Activated CD4-positive, alpha-beta T cell treated with anti-CD3 and anti-CD28 coated beads, Interleukin-2, amount 10 ng/mL, durations not matched to agents 24 days and 14 days (primary cell): ENCODE data around the gene SETDB1. TPM values are rescaled to one million over a fixed set of nuclear protein-coding genes. Genes with fewer than 3 reads are reported as not detected.
A peak's percentile ranks its signal among the peaks of the same experiment; 100 is the strongest.
"Not testable (repeated sequence)": the region's sequence is repeated elsewhere in the genome, so short reads cannot be mapped to it uniquely, and the experiment has no call there.

Experiments
- DNase-seq: peaks from one replicate; pipeline ENCODE4 v3.0.0; 2022
- H3K27ac Mint-ChIP-seq: one replicate; pipeline ENCODE4 v1.8.0; 2022; ENCODE audit warnings: mild to moderate bottlenecking, mixed read lengths
- H3K27me3 Mint-ChIP-seq: one replicate; pipeline ENCODE4 v1.8.0; 2022; ENCODE audit warnings: mixed read lengths
- H3K36me3 Mint-ChIP-seq: one replicate; pipeline ENCODE4 v1.8.0; 2022; ENCODE audit warnings: low read depth, mild to moderate bottlenecking, mixed read lengths
- H3K4me1 Mint-ChIP-seq: one replicate; pipeline ENCODE4 v1.8.0; 2021; ENCODE audit warnings: mixed read lengths
- H3K4me3 Mint-ChIP-seq: one replicate; pipeline ENCODE4 v1.8.0; 2022; ENCODE audit warnings: mild to moderate bottlenecking, moderate library complexity, mixed read lengths
- H3K9me3 Mint-ChIP-seq: one replicate; pipeline ENCODE4 v1.8.0; 2021; ENCODE audit warnings: mixed read lengths
- intact Hi-C: fragments of 100-400 bp; cut with micrococcal nuclease; formaldehyde crosslinking; loops from one replicate; pipeline ENCODE4 v1.15.1; 2023
- total RNA-seq: library from RNA; stranded (reverse); gene quantifications from 2 replicates; pipeline ENCODE4 v1.2.3, GENCODE V29; 2022

The SETDB1 gene
- total RNA-seq: 56.2 and 62.3 TPM in 2 replicates

DNA sequence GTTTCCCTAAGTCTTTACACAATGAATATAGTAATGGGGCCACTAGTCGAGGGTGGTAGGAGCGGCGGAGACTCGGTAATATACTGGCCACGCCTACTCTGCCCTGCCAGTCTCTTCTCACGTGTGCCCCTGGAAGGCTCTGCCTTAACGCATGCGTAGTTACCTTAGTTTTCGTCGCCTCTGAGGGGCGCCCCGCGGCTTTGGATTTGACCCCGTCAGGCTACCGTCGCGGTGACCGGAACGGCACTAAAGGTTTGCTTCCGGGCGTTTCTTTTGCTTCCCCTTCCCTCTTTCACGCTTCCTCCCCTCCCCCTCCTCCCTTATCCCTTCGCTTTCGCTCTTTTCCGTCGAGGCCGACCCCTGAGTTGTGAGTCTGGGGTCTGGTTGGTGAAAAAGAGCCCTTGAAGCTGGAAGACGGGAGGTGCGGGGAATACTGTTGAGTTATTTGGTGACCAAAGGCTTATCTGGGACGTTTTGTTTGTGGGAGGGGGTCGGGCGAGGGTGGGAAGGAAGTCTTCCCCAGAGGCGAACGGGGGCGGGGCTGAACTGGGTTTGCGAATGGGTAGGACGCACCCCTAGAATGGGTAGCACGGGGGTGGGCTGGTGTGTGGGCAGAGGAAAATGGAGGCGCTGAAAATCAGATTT is at the start of gene SETDB1:
Gene SETDB1 (plus strand): TSS at position 267 of the 645 bp plus-strand sequence. CDS start 1,352 bp downstream, outside the sequence.
- H3K4me3 Mint-ChIP-seq: peak within 1 kb of the TSS; percentile 93
- DNase-seq: peak; percentile 97
- intact Hi-C loops: loop anchor here (1.0 to 2.0 kb wide), 3 partner anchors 50 to 364 kb away; partner anchors contain the start of genes ARNT and ENSA
- H3K27ac Mint-ChIP-seq: peak within 1 kb of the TSS; percentile 97
- H3K27me3 Mint-ChIP-seq: no peaks in the 10 kb centered on the region
- no peaks in the 10 kb centered on the region for H3K9me3 Mint-ChIP-seq
- peaks cover 42% of the 10 kb centered on the region for H3K36me3 Mint-ChIP-seq
- H3K4me1 Mint-ChIP-seq: peaks cover 28% of the 10 kb centered on the region

DNA sequence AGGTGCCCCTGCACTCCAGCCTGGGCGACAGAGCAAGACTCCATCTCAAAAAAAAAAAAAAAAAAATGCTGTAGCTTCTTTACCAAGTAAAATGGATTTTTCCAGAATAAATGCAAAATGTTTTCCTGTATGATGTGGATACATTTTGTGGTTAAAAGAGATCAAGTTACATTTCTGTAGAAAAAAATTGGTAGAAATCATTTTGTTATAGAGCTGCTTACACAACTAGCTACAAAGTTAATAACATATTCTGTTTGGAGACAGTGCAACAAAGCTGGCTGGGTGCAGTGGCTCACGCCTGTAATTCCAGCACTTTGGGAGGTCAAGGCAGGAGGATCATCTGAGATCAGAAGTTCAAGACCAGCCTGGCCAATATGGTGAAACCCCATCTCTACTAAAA is 47.2 kb upstream of the SETDB1 start:
- not testable (repeated sequence) for DNase-seq, H3K27me3 Mint-ChIP-seq, H3K27ac Mint-ChIP-seq, H3K36me3 Mint-ChIP-seq, H3K4me3 Mint-ChIP-seq, H3K9me3 Mint-ChIP-seq
- intact Hi-C loops: loop anchor here (5.0 kb wide), 2 partner anchors 178 to 317 kb away; partner anchors contain the start of gene CDC42SE1
- H3K4me1 Mint-ChIP-seq: peaks cover 30% of the 10 kb centered on the region

DNA sequence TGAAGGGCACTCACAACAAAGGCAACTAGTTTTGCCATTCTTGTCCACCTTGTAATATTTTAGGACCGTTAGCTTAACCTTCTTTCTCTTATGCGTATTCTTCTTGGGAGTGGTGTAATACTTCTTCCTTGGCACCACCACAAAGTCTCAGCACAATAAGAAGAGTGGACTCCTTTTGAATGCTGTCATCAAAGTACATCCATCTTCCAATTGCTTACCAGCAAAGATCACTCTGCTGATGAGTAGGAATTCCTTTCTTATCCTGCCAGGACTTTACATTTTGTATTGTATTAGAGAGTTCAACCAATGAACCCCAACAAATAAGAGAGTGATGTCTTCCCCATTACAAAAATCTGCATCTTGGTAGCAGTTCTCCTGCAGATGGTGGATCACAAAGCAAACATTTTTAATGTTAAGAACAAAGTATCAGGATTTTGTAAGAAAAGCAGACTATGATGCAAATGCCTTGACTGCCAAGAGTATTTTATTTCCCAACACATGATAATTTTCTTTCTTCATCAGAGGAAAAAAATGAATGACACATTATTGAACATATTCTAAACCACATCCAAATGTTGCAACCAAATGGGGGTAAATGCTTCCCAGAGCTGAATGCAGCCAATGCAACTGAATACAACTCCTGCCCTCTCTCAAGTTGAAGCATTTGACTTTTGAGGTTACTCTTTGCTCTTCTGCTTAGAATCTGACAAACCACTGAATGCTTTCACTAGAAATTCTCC is 44.7 kb upstream of the SETDB1 start:
- no peak overlapping the region for H3K4me3 Mint-ChIP-seq
- no peak for DNase-seq
- H3K27me3 Mint-ChIP-seq: no peaks in the 10 kb centered on the region
- H3K36me3 Mint-ChIP-seq: no peaks in the 10 kb centered on the region
- no peak overlapping the region for H3K27ac Mint-ChIP-seq
- peaks cover 13% of the 10 kb centered on the region for H3K4me1 Mint-ChIP-seq
- intact Hi-C loops: no loop called here
- H3K9me3 Mint-ChIP-seq: no peaks in the 10 kb centered on the region

DNA sequence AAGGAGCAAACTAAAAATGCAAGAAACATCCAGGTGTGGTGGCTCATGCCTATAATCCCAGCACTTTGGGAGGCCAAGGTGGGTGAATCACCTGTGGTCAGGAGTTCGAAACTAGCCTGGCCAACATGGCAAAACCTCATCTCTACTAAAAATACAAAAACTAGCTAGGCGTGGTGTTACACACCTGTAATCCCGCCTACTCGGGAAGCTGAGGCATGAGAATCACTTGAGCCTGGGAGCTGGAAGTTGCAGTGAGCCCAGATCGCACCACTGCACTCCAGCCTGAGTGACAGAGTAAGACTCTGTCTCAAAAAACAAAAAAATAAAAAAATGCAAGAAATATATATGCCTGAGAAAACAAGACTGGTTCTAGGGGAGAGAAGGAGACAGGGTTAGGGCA is 43.0 kb upstream of the SETDB1 start:
- DNase-seq, H3K27me3 Mint-ChIP-seq: not testable (repeated sequence)
- peaks cover 12% of the 10 kb centered on the region for H3K4me1 Mint-ChIP-seq

DNA sequence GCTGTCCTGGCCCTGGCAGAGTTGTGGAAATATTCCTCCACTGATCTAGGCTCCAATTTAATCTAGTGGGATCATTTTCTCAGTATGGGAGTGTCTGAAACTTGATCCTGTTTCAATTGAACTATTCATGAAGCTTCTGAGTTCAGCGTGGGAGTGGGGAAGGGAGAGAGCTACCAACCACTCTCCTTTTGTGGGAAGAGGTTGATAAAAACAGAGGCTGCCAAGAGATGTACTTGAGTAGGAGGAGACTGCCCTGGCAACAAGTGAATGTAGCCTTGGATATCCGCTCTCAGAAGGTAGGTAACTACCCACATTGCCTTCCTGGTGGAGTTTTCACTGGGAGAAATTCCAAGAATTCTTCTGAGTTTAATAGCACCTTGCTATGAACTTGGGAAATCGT is 39.1 kb upstream of the SETDB1 start, which contains the start of gene CTXND2:
Gene CTXND2 (plus strand): TSS at position 119 of the 400 bp plus-strand sequence. CDS start 25,179 bp downstream, outside the sequence.
- Mint-ChIP-seq H3K4me1 (peaks cover 30% of the 10 kb centered on the region), H3K4me3 (no peak within 1 kb of the TSS), H3K36me3 (peaks cover 2% of the 10 kb centered on the region), H3K27ac (no peak within 1 kb of the TSS), H3K27me3 (no peaks in the 10 kb centered on the region), H3K9me3 (peaks cover 3% of the 10 kb centered on the region)
- intact Hi-C loops: no loop called here
- no peak for DNase-seq

More for the DNA sequence above, 43.0 kb upstream of the SETDB1 start:
- H3K36me3 Mint-ChIP-seq, intact Hi-C loops, H3K4me3 Mint-ChIP-seq, H3K27ac Mint-ChIP-seq, H3K9me3 Mint-ChIP-seq: not testable (repeated sequence)

DNA sequence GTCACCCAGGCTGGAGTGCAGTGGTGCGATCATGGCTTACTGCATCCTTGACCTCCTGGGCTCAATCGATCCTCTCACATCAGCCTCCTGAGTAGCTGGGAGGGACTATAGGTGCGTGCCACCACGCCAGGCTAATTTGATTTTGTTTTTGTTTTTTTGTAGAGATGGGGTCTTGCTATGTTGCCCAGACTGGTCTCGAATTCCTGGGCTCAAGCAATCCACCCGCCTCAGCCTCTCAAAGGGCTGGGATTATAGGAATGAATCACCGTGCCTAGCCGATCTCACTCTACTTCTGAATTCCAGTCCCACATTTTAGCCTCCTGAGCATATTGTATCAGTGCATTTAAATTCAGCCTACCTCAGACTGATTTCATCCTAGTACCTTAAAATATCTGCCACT is 37.4 kb upstream of the SETDB1 start:
- Mint-ChIP-seq H3K36me3 (peaks cover 2% of the 10 kb centered on the region), H3K27ac (no peak overlapping the region)

DNA sequence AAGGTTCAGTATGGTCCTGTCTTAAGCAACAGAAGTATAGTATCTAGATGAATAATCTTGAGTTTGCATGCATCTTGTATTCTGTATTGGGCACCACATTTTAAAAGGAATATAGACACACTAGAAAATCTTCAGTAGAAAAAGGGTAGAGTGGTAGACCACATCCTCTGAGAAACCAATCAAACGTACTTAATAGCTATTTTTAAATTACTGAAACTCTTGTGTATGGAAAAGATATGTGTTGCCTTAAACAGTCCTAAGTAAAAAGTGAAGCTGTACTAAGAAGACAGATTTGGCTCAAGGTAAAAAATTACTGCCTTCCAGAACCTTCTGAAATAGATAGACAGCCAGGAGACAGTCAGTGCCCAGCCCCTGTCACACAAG is 36.1 kb upstream of the SETDB1 start:
- Mint-ChIP-seq H3K9me3 (peaks cover 3% of the 10 kb centered on the region), H3K4me1 (peaks cover 22% of the 10 kb centered on the region), H3K4me3 (peak overlapping the region; percentile 39), H3K36me3 (peaks cover 2% of the 10 kb centered on the region), H3K27me3 (no peaks in the 10 kb centered on the region), H3K27ac (peak overlapping the region; percentile 81)
- DNase-seq: no peak
- intact Hi-C loops: loop anchor here (1.0 kb wide), 3 partner anchors 14 to 49 kb away; partner anchors contain the start of gene ARNT

More for the DNA sequence above, 37.4 kb upstream of the SETDB1 start:
- no peak for DNase-seq
- no peaks in the 10 kb centered on the region for H3K27me3 Mint-ChIP-seq
- H3K4me3 Mint-ChIP-seq: no peak overlapping the region
- H3K9me3 Mint-ChIP-seq: peaks cover 3% of the 10 kb centered on the region
- intact Hi-C loops: no loop called here
- peaks cover 24% of the 10 kb centered on the region for H3K4me1 Mint-ChIP-seq

DNA sequence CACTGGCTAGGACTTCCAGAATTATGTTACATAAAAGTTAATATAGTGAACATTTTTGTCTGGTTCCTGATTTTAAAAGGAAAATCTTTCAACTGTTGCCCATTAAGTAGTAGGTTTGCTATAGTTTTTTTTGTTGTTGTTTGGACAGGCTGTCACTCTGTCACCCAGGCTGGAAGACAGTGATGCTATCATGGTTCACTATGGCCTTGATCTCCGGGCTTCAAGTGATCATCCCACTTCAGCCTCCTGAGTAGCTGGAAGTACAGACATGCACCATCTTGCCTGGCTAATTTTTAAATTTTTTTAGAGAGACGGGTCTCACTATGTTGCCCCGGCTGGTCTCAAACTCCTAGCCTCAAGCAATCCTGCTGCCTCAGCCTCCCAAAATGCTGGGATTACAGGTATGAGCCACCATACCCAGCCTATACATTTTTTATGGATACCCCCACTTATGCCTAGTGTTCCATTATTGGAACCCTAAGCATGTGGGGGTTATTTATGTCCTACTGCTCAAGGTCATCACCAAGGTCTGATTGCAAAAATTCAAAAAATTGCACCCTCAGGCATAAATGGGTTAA is 32.7 kb upstream of the SETDB1 start:
- Mint-ChIP-seq H3K36me3 (peaks cover 2% of the 10 kb centered on the region), H3K27me3 (peaks cover 6% of the 10 kb centered on the region), H3K4me3 (no peak overlapping the region), H3K4me1 (peaks cover 19% of the 10 kb centered on the region), H3K27ac (no peak overlapping the region), H3K9me3 (peaks cover 3% of the 10 kb centered on the region)
- intact Hi-C loops: no loop called here
- no peak for DNase-seq

DNA sequence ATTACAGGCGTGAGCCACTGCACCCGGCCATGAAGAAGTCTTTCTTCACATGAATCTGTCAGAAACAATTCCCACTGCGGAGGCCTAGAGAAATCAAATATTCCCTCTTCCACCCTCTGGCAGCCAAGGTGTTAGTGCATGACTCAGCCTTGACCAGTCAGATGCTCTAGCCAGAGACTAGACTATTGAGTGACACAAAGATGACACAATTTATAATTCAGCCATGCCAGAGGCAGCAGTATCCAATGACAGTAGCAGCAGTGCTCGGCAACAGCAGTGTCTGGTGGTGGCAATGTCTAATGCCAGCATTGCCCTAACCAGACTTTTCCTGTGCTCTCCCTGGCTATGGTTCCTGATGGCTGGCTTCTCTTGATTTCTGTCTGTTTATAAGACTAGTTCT is 30.5 kb upstream of the SETDB1 start:
- no peak for DNase-seq
- Mint-ChIP-seq H3K36me3 (no peaks in the 10 kb centered on the region), H3K9me3 (peaks cover 3% of the 10 kb centered on the region), H3K27me3 (peaks cover 6% of the 10 kb centered on the region), H3K27ac (no peak overlapping the region), H3K4me3 (no peak overlapping the region), H3K4me1 (peaks cover 8% of the 10 kb centered on the region)
- intact Hi-C loops: no loop called here

DNA sequence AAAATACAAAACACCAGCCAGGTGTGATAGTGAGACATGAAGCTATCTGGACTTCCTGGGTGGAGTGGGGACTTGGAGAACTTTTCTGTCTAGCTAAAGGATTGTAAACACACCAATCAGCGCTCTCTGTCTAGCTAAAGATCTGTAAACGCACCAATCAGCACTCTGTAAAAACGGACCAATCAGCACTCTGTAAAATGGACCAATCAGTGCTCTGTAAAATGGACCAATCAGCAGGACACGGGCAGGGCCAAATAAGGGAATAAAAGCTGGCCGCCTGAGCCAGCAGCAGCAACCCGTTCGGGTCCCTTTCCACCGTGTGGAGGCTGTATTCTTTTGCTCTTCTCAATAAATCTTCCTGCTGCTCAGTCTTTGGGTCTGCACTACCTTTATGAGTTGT is 26.4 kb upstream of the SETDB1 start:
- intact Hi-C loops, H3K36me3 Mint-ChIP-seq, DNase-seq, H3K27ac Mint-ChIP-seq, H3K4me1 Mint-ChIP-seq, H3K27me3 Mint-ChIP-seq, H3K4me3 Mint-ChIP-seq, H3K9me3 Mint-ChIP-seq: not testable (repeated sequence)

DNA sequence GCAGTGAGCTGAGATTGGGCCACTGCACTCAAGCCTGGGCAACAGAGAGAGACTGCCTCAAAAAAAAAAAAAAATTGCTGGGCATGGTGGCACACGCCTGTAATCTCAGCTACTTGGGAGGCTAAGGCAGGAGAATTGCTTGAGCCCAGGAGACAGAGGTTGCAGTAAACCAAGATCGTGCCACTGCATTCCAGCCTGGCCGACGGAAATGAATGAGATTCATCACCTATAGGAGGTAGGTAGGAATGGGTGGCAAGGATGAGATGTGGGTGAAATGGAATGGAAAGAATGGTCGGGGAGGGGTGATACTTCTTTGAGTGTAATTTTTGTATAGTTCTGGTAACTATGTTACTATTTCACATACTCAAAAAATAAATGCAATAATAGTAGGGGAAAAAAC is 23.8 kb upstream of the SETDB1 start:
- Mint-ChIP-seq H3K27me3 (peaks cover 3% of the 10 kb centered on the region), H3K27ac (no peak overlapping the region), H3K9me3 (peaks cover 3% of the 10 kb centered on the region), H3K36me3 (no peaks in the 10 kb centered on the region), H3K4me1 (peaks cover 2% of the 10 kb centered on the region), H3K4me3 (no peak overlapping the region)
- intact Hi-C loops: no loop called here
- no peak for DNase-seq

DNA sequence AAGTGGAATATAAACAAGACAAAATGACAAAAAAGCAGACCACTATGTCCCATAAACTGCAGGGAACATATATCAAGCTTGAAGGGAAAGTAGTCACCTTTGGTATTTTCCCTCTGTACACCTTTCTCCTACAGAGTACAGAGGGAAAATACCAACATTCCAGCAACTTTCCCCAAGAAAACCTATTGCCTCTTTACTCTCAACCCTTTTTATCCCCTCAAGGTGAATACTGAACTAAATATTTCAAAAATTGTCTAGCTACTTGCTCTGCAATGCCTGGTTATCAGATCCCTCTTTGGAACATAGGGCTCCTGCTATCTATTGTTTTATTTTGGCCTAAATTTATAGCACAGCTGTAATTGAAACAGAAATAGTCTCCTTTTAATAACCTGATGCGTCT is 23.4 kb upstream of the SETDB1 start:
- Mint-ChIP-seq H3K9me3 (peaks cover 3% of the 10 kb centered on the region), H3K36me3 (no peaks in the 10 kb centered on the region), H3K27ac (no peak overlapping the region), H3K4me1 (peaks cover 4% of the 10 kb centered on the region), H3K4me3 (no peak overlapping the region), H3K27me3 (peaks cover 3% of the 10 kb centered on the region)
- no peak for DNase-seq
- intact Hi-C loops: no loop called here

DNA sequence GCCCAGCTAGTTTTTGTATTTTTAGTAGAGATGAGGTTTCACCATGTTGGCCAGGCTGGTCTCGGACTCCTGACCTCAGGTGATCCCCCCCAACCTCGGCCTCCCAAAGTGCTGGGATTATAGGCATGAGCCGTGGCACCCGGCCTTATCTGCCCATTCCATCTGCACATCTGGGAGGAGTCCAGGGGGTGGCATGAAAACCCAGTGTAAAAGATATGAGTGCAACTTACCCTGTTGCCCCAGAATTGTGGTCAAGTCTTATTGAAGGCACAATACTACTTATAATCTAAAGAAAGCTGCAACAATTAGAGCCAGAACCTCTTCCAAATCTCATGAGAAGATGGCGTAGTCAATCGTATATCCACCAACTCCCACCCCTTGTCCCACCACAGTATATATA is 20.9 kb upstream of the SETDB1 start:
- DNase-seq: no peak
- peaks cover 3% of the 10 kb centered on the region for H3K27me3 Mint-ChIP-seq
- intact Hi-C loops: no loop called here
- no peak overlapping the region for H3K4me3 Mint-ChIP-seq
- no peak overlapping the region for H3K27ac Mint-ChIP-seq
- peaks cover 4% of the 10 kb centered on the region for H3K4me1 Mint-ChIP-seq
- peaks cover 3% of the 10 kb centered on the region for H3K9me3 Mint-ChIP-seq
- no peaks in the 10 kb centered on the region for H3K36me3 Mint-ChIP-seq

DNA sequence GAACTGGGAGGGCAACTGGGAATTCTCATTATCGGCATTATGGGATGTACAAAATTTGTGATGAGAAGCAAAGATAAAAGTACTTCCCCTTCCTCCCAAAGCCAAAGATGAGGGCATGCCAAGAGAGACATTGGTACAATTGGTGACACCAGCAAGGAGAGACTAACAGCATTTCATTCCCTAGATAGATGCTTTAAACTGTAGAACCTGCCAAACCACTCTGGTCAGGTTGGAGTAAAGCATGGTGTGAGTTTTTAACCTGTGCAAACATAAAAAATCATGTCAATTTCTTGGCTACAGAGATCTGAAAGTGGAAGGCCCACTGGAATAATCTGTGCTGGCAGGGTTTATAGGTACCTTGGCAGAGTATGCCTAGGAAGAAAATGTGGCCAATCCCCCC is 19.8 kb upstream of the SETDB1 start:
- peaks cover 3% of the 10 kb centered on the region for H3K9me3 Mint-ChIP-seq

More for the DNA sequence above, 19.8 kb upstream of the SETDB1 start:
- DNase-seq: no peak
- no peak overlapping the region for H3K27ac Mint-ChIP-seq
- intact Hi-C loops: no loop called here
- no peak overlapping the region for H3K4me3 Mint-ChIP-seq
- no peaks in the 10 kb centered on the region for H3K36me3 Mint-ChIP-seq
- peaks cover 4% of the 10 kb centered on the region for H3K4me1 Mint-ChIP-seq
- peaks cover 3% of the 10 kb centered on the region for H3K27me3 Mint-ChIP-seq
